ENCODE measurements around the gene AHSG.

The AHSG gene

GRCh38 chr3:186617036-186617946 is 4.4 kb downstream of the AHSG start:
- Histone ChIP-seq H3K79me2 (ENCODE audit: insufficient read depth, low read depth) (no peaks in the 10 kb centered on the region), H3K27ac (no peak overlapping the region), H3K27me3 (ENCODE audit: insufficient read depth, low read depth) (no peaks in the 10 kb centered on the region), H2AFZ (ENCODE audit: low read depth) (peak overlapping the region; percentile 70; the same call in 1 of the 2 replicates), H3K4me1 (ENCODE audit: low read depth, poor library complexity, severe bottlenecking) (peaks cover 13% of the 10 kb centered on the region), H4K20me1 (ENCODE audit: insufficient read depth) (no peaks in the 10 kb centered on the region), H3K4me2 (peak overlapping the region; percentile 67), H3K4me3 (IDR thresholded peaks at IDR 0.05; ENCODE audit: insufficient read depth, low read depth, low read length) (no peak overlapping the region), H3K9ac (no peak overlapping the region), H3K36me3 (ENCODE audit: insufficient read depth) (no peaks in the 10 kb centered on the region)
- peak; percentile 88 for TF ChIP-seq CTCF (conservative IDR thresholded peaks at IDR 0.05; ENCODE audit: low read depth, low read length)

- TF ChIP-seq CTCF (conservative IDR thresholded peaks at IDR 0.05; ENCODE audit: low read depth, low read length), result no peak
- H3K4me2 ChIP-seq, result no peak overlapping the region
- H2AFZ ChIP-seq (ENCODE audit: low read depth), result no peak overlapping the region
- no peaks in the 10 kb centered on the region for H3K27me3 ChIP-seq (ENCODE audit: insufficient read depth, low read depth)
- H3K79me2 ChIP-seq (ENCODE audit: insufficient read depth, low read depth), result no peaks in the 10 kb centered on the region
- no peaks in the 10 kb centered on the region for H3K36me3 ChIP-seq (ENCODE audit: insufficient read depth)
- H4K20me1 ChIP-seq (ENCODE audit: insufficient read depth), result no peaks in the 10 kb centered on the region
- no peak overlapping the region for H3K27ac ChIP-seq
- no peak overlapping the region for H3K9ac ChIP-seq
- H3K4me1 ChIP-seq (ENCODE audit: low read depth, poor library complexity, severe bottlenecking), result peaks cover 13% of the 10 kb centered on the region
- no peak overlapping the region for H3K4me3 ChIP-seq (IDR thresholded peaks at IDR 0.05; ENCODE audit: insufficient read depth, low read depth, low read length)
These were observed 5.6 kb downstream of the AHSG start for GRCh38 chr3:186618318-186618938.

- no peak overlapping the region for H3K4me2 ChIP-seq
- no peak for TF ChIP-seq CTCF (conservative IDR thresholded peaks at IDR 0.05; ENCODE audit: low read depth, low read length)
These were observed 6.9 kb downstream of the AHSG start for GRCh38 chr3:186619787-186620212.

GRCh38 chr3:186620213-186621092 is 7.6 kb downstream of the AHSG start:
- TF ChIP-seq CTCF (conservative IDR thresholded peaks at IDR 0.05; ENCODE audit: low read depth, low read length), result no peak
- Histone ChIP-seq H2AFZ (ENCODE audit: low read depth) (no peak overlapping the region), H3K9ac (no peak overlapping the region), H3K27me3 (ENCODE audit: insufficient read depth, low read depth) (no peaks in the 10 kb centered on the region), H3K79me2 (ENCODE audit: insufficient read depth, low read depth) (no peaks in the 10 kb centered on the region), H3K4me1 (ENCODE audit: low read depth, poor library complexity, severe bottlenecking) (peaks cover 4% of the 10 kb centered on the region), H3K27ac (no peak overlapping the region), H3K4me2 (no peak overlapping the region), H4K20me1 (ENCODE audit: insufficient read depth) (no peaks in the 10 kb centered on the region), H3K4me3 (IDR thresholded peaks at IDR 0.05; ENCODE audit: insufficient read depth, low read depth, low read length) (no peak overlapping the region), H3K36me3 (ENCODE audit: insufficient read depth) (no peaks in the 10 kb centered on the region)

More at GRCh38 chr3:186619787-186620212, 6.9 kb downstream of the AHSG start:
- Histone ChIP-seq H3K79me2 (ENCODE audit: insufficient read depth, low read depth) (no peaks in the 10 kb centered on the region), H3K27ac (no peak overlapping the region), H3K36me3 (ENCODE audit: insufficient read depth) (no peaks in the 10 kb centered on the region), H3K9ac (no peak overlapping the region), H3K4me3 (IDR thresholded peaks at IDR 0.05; ENCODE audit: insufficient read depth, low read depth, low read length) (no peak overlapping the region), H4K20me1 (ENCODE audit: insufficient read depth) (no peaks in the 10 kb centered on the region), H2AFZ (ENCODE audit: low read depth) (no peak overlapping the region), H3K27me3 (ENCODE audit: insufficient read depth, low read depth) (no peaks in the 10 kb centered on the region), H3K4me1 (ENCODE audit: low read depth, poor library complexity, severe bottlenecking) (peaks cover 9% of the 10 kb centered on the region)
